Skin of body (tissue), 2 donors: ENCODE measurements around the gene MCEE. TPM values are rescaled to one million over a fixed set of nuclear protein-coding genes. Genes with fewer than 3 reads are reported as not detected.

Experiments
- small RNA-seq: library from RNA; depleted of rRNA; stranded (forward); fragments of <200 nt; gene quantifications from one replicate; pipeline ENCODE3, GENCODE V24; 2014; ENCODE audit warnings: low replicate concordance
- total RNA-seq: library from RNA; depleted of rRNA; stranded (reverse); fragments of >200 nt; gene quantifications from one replicate; pipeline ENCODE4 v1.2.3, GENCODE V29; 2014

Gene MCEE
- total RNA-seq, 1 donor from 2014 or later = 33.5 TPM

Small RNA genes within 50 kb of the gene (small RNA-seq; reads per million reads assigned to genes)
- not detected for gene AC007881.1

Other genes starting within 250 kb of the MCEE start
- 0.20 TPM for gene VAX2, start 229.7 kb downstream of the MCEE start, total RNA-seq
- 2.3 TPM for gene ATP6V1B1, start 194.3 kb downstream of the MCEE start, total RNA-seq
- gene ANKRD53, start 151.6 kb downstream of the MCEE start, total RNA-seq = 2.1 TPM
- 14.3 TPM for gene TEX261, start 135.4 kb downstream of the MCEE start, total RNA-seq
- gene NAGK, start 61.6 kb downstream of the MCEE start, total RNA-seq = 58.2 TPM
- gene MPHOSPH10, start 405 bp upstream of the MCEE start, total RNA-seq = 22.8 TPM
- 14.3 TPM for gene PAIP2B, start 96.9 kb upstream of the MCEE start, total RNA-seq
- 257 TPM for gene ZNF638, start 201.6 kb upstream of the MCEE start, total RNA-seq